Lung microvascular endothelial cell (primary cell): ENCODE measurements around the gene CLSTN2. TPM values are rescaled to one million over a fixed set of nuclear protein-coding genes. Genes with fewer than 3 reads are reported as not detected.

Experiments used
- DNase-seq, 2 donors: peaks; one replicate each; pipeline versions ENCODE4 v3.0.0 to v3.0.0-alpha.2; 2010; ENCODE audit warnings: low read depth in 2 of 2
- total RNA-seq: library from RNA; depleted of rRNA; stranded (reverse); fragments of >200 nt; gene quantifications from 2 replicates; pipeline ENCODE4 v1.2.1, GENCODE V29; 2014

The CLSTN2 gene
- total RNA-seq, 1 donor from 2014 or later = 0.20 TPM

- no peak for DNase-seq
Observed at GRCh38 chr3:140091143-140091542, 156.2 kb downstream of the CLSTN2 start.

DNA sequence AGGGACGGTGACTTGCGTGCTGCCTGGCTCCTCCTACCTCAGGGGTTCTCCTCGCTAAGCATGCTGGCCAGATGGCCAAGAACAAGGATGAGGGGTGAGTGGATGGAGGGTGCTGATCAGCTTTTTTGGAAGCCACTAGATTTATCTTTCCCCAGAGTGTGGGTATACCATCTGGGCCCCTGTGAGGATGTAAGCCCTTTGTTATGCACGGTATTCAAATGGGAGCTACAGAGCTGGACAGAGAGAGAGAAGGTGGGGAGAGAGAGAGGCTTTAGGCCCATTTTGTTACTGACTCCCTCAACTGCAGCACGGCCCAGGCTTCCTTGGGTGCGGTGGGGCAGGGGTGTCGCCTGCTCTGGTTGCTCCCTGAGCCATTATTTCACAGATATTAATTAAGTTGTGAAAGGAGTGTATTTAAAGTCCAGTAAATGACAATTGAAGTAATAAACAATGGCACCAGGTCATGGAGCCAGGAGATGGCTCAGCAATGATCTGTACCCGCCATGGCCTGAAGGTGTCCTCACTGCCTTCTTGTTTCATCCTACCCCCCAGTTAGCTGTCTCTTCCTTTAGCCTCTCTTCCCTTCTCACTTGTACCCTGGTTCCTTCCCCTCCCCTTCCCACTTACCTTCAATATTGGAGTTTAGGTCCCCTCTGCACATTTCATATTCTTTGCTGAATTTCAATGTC is 158.0 kb downstream of the CLSTN2 start:
- DNase-seq = no peak

- DNase-seq = peak in 1 of 2 donors; percentile 0
Observed at GRCh38 chr3:140093742-140094141, 158.8 kb downstream of the CLSTN2 start.

DNA sequence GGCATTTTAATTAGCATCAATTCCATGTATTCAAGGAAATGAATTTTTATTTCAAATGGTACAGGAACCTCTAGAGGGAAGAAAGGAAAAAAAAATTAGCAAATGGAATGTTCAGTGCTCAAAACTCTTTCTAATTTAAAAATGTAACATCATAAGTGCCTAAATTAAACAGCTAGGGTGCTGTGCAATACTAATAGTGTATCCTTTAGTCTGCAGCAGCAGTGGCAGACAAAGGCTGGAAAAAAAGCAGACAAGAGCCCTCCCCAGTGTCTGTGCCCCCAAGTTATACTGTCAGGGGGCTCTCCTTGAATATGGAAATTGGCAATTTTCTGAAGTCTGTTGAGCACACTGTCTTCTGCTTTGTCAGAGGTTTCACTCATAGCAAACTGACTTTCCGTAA is 159.5 kb downstream of the CLSTN2 start:
- DNase-seq = no peak

DNA sequence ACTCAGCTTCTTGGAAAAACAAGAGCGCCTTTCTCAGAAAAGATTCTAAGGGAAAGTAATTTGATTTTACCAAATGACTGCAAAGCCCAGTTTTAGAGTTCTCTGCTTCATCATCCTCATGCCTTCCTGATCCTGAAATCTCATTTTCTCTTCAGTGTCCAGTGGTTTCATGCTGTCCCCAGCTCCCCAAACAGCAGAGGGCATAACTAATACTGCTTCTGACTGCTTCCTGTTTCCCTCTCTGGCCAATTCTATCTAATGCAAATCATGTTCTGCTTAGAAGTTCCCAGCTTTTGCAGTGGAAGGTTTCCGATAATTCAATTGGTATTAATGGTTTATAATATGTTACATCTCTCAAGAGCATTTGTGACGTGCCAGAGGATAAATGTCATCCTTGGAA is 161.1 kb downstream of the CLSTN2 start:
- DNase-seq = no peak

DNA sequence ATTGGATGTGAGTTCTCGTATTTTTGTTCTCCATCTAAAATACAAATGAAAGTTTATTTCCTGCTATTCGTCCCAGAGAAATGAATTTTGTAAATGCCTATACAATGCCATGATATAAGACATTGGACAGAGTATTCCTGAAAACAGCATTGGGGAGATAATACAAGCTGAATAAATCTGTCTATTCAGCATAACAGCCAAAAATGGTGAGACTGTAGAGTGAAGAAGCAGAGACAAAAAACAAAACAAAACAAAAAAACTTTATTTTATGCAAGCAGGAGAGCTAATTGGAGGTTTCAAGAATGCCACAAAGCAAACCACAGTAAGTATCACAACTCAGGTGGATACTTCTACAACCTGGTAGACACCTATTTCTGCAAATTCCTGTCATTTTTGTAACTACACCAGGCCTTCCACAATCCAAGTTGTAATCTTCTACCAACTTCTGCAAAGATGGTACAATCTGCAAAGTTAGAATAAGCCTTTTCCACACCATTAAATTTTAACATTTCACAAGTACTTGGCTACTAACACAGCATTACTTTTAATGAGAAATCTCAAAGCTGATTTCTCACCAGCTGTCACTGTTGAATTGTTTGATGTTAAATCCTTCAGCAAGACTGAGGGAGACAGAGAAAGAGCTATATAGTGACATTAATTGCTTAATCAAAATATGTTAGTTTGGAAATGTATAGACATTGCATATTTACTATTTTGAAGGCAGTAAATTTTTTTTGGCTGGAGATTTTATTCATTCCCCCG is 163.1 kb downstream of the CLSTN2 start:
- DNase-seq = no peak

- no peak for DNase-seq
Observed at GRCh38 chr3:140100479-140100878, 165.5 kb downstream of the CLSTN2 start.

- DNase-seq = no peak
Observed at GRCh38 chr3:140103166-140103565, 168.2 kb downstream of the CLSTN2 start.

- no peak for DNase-seq
Observed at GRCh38 chr3:140103986-140104645, 169.1 kb downstream of the CLSTN2 start.

DNA sequence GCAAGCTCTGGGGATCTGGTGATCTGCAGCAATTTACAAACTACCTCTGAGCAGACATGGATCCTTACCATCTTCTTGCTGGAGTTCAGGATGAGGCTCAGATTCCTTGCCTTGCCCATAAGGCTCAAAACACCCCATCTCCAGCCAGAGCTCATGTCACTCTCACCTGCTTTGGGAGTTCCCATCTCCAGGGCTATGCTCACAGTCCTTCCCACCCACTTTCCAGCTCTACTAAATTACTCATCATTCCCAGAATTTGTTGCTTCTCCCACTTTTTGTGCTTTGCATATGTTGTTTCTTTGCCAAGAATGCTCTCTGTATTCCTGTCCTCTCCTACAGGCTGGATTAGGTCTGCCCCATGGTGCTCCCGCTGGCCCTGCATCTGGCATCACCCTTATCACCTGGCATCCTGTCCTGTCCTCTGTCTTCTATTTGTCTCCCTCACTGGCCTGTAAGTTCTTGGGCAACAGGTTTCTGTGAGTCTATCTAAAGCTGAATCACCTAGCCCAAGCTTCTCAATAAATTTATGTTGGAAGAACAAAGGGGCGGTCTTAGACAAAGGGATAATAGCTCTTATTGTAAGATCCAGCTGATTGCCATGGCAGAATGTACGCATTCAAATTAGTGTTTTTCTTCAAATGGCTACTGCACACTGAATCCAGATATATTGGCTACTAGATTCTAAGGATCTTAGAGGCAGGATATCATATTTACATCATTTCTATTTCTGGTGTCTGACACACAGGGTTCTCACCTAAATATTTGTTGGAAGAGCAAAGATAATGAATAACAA is 179.2 kb downstream of the CLSTN2 start:
- DNase-seq = no peak

DNA sequence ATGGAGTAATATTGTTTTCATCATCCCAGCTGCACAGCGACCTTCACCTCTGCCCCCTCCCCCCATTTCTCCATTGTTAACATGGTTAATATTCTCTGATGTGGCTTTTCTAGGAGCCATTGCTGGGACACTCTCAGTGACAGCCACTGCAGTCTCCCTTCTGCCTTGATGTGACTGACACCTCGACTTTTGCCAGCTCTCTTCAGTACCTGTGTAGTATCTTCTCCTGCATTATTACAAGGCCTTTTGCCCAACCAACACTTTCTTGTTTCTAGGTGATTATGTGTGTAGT is 179.8 kb downstream of the CLSTN2 start:
- no peak for DNase-seq

DNA sequence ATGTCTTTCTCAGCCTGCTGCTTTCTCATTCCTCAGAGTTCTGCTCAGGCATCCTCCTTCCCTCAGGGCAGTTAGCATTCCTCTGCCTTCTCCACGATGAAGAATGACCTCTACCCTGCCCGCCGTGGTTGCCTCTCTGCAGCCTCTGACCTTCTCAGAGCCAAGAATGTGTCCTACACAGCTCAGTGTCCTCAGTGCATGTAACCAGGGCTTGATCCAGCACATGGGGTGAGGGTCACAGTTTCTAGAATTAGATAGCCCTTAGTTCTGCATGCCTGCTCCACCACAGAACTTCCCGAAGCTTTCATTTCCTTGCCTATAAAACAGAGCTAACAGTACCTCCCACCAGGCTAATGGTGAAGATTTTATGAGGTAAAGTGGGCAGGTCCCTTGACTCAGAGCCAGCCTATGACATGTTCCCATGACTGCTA is 182.1 kb downstream of the CLSTN2 start:
- DNase-seq = no peak

DNA sequence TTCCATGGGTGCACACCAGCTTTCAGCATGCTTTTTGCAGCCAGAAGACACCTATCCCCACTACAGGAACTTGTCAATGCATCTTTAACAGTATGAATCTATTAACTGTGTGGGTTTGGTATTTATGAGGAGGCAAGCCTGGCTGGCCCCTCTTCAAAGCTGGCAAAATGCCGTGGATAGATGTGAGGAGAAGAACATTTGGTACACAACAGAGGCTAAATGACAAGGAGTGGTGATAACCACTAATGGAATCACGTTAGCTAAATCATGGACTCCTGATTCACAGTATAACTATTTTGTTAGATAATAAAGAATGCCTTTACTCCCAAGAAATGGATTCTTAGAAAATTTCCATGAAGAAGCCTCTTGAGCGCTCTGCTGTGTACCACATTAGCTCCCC is 187.2 kb downstream of the CLSTN2 start:
- DNase-seq = no peak

DNA sequence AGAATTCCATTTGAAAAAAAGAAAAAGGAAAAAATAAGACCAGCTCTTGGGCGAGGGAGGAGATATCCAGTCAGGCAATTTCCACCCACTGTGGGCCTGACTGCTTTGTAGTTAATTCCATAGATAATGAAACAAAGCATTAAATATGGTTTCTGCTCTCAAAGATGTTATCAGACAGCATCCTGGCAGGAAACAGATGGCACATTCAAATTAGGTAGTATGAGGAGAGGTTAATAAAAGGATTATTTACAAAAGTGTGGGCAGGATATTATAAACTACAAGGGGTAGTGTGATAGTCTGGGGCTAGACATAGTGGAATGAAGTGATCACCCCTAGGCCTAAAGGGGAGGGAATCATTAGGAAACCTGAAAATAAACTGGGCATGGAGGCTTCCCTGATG is 193.2 kb downstream of the CLSTN2 start:
- DNase-seq = peak; percentile 0 to 77

- DNase-seq = peak in 1 of 2 donors; percentile 7
Observed at GRCh38 chr3:140128631-140129030, 193.6 kb downstream of the CLSTN2 start.

- DNase-seq = no peak
Observed at GRCh38 chr3:140129768-140130284, 194.8 kb downstream of the CLSTN2 start.

DNA sequence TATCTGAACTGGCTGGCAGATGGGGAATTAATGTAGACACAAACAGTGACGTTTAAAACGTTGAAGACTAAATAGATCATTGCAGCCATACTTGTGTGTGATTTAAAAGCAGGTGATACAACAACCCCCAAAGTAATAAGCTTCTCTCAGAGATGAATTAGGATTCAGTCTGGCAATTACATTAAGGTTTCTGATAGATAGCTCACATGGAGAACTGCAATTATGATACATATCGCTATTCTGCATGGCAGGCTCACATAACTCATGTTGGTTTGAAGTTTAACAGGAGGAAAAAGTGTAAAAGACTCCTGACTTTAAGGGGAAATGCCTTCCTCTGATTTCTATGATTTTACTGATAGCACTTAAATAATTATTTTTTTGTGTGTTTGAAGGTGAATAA is 196.9 kb downstream of the CLSTN2 start:
- DNase-seq = no peak

DNA sequence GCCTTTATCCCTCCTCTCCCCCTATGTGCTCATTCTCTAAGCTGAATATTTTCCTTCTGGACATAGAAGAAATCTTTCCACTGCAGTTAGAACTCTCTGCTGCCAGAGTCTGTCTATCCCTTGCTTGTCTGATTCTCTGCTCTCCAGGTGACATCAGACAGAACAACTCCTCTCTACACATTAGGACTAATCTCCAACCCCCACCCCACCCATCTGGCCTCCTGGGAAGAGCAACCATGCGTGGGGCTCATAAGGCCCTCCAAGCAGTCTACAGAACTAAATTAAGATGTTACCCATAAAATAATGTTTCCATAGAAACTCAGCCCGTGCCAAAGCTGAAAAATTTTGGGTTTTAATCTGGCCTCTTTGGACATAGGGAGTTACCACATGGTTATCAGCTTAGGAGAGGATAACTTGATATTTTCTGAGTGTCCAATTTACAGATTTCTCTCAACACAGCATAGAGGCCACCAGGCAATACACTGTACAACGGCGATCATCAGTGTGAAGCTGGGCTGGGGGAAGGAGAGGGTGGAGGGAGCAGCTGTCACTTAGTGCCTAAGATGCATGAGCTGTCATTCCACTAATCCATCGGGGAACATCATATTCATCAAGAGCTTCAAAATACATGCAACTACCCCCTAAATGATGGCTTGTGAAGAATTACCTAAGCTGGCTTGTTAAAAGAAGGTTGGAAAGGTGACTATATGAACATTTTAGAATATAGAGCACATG is 199.4 kb downstream of the CLSTN2 start:
- no peak for DNase-seq

DNA sequence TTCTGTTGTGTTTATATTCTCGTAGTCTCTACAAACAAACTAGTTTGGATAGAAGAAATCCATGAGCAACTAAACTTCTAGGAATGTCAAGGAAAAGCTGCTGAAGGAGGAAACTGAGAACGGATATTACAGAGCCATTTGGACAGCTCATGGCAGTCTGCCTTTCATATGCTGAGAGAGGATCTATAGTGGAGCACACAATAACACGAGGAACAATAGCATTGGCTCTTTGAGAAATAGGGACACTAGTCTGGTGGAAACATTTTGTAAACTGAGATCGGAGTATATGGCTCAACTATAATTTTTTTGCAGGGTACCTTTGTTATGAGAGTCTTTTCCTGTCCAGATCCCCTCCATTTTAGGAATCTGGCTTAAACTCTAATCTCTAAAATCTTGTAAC is 200.5 kb downstream of the CLSTN2 start:
- DNase-seq = no peak

DNA sequence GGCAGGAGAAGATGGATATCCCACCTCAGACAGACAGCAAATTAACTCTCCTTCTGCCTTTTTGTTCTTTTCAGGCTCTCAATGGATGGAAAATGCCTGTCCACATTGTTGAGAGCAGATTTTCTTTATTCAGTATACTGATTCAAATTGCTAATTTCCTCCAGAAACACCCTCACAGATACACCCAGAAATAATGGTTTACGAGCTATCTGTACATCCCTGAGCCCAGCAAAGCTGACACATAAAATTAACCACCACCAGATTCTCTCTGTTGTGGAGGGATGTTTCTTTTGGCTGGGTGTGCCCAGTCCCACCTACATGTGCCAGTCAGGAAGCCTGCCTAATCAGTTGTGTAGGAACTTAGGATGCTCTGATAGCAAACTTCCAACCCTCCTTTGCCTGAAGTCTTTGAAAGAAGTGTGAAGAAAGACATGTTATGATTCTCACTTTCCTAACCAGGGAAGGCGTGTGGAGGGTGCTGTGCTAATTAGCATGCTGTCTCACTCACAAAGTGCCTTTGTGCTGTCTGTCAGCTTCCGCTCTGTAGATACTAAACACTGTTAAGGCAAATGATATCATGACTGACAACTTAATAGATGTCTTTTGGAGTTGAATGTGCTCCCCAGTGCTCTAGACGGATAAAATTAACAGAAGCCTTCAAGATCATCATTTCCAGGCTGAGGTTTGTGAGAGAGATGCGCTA is 208.5 kb downstream of the CLSTN2 start:
- no peak for DNase-seq
